Activated naive CD4-positive, alpha-beta T cell treated with anti-CD3 and anti-CD28 coated beads, Interleukin-2, amount 50 U/mL, for 16 hours (primary cell): ENCODE measurements around the gene UROD.
"Not testable (repeated sequence)": the region's sequence is repeated elsewhere in the genome, so short reads cannot be mapped to it uniquely, and the experiment has no call there.

Source experiments
- DNase-seq: peaks from one replicate; pipeline ENCODE4 v3.0.0-alpha.2; 2020

UROD gene

DNA sequence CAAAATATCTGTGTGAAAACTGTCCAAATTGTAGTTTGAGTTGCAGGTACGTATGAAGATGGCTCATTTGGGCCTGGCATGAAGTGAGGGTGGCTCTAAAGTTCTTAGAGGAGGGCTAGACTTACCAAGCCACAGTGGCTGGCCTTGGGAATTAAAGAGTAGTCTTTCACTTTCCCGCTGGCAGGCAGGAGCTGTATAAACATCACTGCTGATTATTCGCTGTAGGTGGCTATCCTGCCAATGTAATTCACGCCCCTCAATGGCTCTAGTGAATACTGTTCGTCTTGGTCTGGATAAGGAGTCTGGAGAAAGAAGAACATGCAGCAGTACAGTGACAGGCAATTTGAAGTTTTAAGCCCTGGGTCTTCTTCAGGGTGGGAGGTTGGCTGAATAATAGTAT is 31.0 kb downstream of the UROD start:
- DNase-seq = no peak

DNA sequence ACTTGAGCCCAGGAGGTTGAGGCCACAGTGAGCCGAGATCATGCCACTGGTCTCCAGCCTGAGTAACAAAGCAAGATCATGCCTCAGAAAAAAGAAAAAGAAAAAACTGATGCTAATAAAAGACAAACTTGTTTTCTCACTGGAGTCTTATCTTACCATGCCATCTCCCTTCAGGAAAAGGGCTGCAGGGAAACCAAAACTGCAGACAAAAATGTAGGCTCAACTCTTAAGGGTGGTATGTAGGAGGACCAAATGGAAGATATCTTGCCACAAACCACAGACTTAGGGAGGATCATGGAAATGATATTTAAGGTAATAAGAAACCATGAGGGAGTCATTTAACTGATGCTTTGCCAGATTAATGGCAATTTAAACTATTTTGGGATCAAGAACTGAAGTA is 32.9 kb downstream of the UROD start:
- no peak for DNase-seq

DNA sequence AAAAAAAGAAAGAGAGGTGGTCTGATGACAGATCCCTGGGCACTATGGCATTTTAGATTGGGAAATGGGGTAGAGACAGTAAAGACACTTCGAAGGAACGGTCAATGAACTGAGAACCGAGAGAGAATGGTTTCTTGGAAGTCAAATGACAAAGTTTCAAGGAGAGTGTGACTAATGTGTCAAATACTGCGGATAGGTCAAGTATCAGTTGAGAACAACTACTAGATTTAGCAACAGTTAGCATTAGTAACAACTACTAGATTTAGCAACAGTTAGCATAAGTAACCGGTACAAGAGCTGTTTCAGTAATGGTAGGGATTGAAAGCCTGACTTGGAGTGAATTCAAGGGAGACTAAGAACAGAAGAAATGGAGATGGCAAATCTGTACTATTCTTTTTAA is 35.0 kb downstream of the UROD start:
- no peak for DNase-seq

DNA sequence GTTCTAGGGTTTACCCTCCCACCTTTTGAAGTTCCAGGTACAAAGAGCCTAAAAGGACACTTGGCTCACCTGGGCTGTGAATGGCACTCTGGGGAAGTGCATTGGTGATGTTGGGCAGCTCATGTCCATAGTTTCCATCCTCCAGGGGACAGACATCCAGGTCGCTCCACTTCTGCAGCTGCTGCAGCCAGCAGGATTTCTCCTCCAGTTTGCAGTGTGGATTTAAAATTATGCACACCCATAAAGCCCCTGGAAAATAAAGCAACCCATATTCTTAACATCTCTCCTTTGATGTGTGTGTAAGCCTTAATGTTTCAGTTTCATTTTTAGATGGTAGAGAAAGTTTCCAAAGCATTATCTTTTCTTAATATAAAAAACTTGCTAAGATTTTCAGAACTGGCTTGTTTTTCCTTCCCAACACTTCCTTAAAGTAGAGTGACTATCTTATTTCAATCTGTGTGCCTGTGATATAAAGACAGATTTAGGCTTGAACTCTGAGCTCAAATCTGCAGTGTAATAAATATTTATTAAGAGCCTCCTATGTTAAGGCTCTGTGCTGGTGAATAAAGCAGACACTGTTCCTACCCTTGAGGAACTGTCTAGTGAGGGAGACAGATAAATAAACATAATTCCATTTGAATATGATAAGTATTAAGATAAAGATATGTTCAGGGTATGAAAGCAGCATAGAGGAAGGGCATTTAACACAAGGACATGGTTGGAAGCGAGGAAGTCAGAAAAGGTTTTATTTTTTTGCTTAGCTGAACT is 39.1 kb downstream of the UROD start:
- no peak for DNase-seq

DNA sequence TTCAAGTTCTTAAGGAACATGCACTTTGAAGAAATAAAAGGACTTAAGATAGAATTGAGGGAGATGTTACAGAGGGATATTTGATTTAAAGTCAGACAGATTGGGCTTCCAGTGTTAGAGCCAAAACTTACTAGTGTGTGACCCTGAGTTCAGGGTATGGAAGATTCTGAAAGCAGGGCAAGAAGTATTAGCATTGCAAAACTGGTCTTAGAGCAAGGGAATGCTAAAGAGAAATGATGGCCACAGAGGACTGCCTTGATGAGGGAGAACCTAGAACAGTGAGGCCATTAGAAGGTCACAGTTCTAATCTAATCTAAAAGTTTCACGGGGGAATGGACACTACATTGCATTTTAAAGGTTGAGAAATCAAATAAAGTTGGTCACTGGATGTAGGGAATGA is 45.5 kb downstream of the UROD start:
- DNase-seq = no peak

DNA sequence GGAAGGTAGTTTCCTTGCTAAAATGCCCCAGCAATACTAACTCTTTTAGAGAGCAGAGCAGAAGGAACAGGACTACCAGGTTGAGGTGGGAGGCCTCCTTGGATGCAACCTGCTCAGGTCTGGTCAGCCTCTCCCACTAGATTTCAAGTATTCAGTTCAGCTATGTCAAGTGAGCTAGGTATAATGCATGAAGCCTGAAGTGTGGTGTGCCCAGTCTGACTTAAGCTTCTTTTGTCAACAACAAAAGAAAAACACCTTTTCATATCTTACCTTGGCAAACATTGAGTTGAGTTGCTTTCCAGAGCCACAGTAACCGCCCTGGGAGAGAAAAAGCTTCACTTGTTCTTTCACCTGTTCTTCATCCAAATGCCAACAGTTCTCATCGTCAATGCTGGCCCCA is 47.8 kb downstream of the UROD start:
- no peak for DNase-seq

DNA sequence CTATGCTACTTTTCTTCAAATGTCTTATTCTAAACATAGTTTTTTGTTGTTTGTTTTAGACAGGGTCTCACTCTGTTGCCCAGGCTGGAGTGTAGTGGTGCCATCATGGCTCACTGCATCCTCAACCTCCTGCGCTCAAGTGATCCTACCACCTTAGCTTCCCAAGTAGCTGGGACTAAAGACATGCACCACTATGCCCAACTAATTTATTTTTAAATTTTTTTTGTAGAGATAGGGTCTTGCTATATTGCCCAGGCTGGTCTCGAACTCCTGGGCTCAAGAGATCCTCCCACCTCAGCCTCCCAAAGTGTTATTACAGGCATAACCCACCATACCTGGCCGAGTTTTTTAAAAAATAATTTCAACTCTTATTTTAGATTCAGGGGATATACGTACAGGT is 50.4 kb downstream of the UROD start:
- DNase-seq = not testable (repeated sequence)

DNA sequence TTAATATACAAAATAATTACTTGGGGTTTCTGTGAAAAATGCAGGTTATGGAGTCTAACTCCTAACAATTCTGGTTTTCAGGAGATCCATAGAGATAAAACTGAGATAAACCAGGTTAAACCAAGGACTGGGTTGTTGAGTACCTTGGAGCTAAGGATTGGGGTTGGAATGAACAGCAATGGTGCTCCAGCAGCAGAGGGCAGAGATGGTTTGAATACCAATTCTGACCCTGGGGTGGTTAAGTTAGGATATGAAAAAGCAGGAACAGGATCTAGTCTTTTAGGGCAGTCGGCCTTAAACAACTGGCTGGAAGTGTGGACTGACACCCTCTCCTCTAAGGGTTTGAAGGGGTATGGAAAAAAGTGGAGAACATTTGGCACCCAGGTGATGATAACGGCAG is 53.0 kb downstream of the UROD start:
- DNase-seq = no peak
